ENCODE measurements around the gene KANK3. TPM values are rescaled to one million over a fixed set of nuclear protein-coding genes. Genes with fewer than 3 reads are reported as not detected.

The KANK3 gene
- total RNA-seq, 2 donors from 2014 or later = 10.0 to 13.0 TPM

GRCh38 chr19:8311461-8312260, 31.4 kb downstream of the KANK3 start:
- DNase-seq (ENCODE audit: low spot score) = no peak
- Histone ChIP-seq H3K9me3 (no peaks in the 10 kb centered on the region), H3K4me3 (no peak overlapping the region), H3K27me3 (replicated peaks; ENCODE audit: insufficient read depth) (no peaks in the 10 kb centered on the region), H3K27ac (no peak overlapping the region), H3K4me1 (ENCODE audit: control insufficient read depth in 1 of 2, low read depth in 2 of 2) (peaks cover 14 to 24% of the 10 kb centered on the region in 2 donors), H3K36me3 (peaks cover 34% of the 10 kb centered on the region)
- no peak for ATAC-seq (ENCODE audit: insufficient number of reproducible peaks, low FRiP score, low read depth)
- TF ChIP-seq, protein P1, sequence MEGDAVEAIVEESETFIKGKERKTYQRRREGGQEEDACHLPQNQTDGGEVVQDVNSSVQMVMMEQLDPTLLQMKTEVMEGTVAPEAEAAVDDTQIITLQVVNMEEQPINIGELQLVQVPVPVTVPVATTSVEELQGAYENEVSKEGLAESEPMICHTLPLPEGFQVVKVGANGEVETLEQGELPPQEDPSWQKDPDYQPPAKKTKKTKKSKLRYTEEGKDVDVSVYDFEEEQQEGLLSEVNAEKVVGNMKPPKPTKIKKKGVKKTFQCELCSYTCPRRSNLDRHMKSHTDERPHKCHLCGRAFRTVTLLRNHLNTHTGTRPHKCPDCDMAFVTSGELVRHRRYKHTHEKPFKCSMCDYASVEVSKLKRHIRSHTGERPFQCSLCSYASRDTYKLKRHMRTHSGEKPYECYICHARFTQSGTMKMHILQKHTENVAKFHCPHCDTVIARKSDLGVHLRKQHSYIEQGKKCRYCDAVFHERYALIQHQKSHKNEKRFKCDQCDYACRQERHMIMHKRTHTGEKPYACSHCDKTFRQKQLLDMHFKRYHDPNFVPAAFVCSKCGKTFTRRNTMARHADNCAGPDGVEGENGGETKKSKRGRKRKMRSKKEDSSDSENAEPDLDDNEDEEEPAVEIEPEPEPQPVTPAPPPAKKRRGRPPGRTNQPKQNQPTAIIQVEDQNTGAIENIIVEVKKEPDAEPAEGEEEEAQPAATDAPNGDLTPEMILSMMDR (IDR thresholded peaks at IDR 0.05) = no peak

DNA sequence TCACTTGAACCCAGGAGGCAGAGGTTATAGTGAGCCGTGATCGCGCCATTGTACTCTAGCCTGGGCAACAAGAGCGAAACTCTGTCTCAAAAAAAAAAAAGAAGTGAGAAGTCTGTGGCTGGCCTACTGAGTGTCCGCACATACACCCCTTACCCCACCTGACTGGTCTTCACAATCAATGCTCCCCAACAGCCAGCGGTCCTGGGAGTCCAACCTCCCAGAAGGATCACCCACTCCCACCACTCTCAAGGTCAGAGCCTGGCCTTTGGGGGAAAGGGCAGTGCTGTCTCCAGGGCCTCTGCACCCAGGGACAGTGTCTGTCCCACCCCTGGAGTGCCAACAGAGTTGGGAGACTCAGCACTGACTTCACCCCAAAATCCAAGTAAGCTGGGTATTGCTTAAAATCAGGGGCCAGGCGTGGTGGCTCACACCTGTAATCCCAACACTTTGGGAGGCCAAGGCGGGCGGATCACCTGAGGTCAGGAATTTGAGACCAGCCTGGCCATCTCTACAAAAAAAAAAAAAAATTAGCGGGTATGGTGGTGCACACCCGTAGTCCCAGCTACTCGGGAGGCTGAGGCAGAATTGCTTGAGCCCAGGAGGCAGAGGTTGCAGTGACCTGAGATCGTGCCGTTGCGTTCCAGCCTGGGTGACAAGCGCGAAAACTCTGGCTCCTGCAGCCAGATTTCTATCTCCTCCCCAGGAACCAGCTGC, 32.6 kb downstream of the KANK3 start:
- ATAC-seq (ENCODE audit: insufficient number of reproducible peaks, low FRiP score, low read depth) = no peak
- TF ChIP-seq, protein P1 (IDR thresholded peaks at IDR 0.05) = no peak
- Histone ChIP-seq H3K27me3 (replicated peaks; ENCODE audit: insufficient read depth) (no peaks in the 10 kb centered on the region), H3K36me3 (peaks cover 27% of the 10 kb centered on the region), H3K9me3 (no peaks in the 10 kb centered on the region), H3K27ac (no peak overlapping the region), H3K4me1 (ENCODE audit: control insufficient read depth in 1 of 2, low read depth in 2 of 2) (peaks cover 14 to 27% of the 10 kb centered on the region in 2 donors), H3K4me3 (no peak overlapping the region)
- DNase-seq (ENCODE audit: low spot score) = no peak

DNA sequence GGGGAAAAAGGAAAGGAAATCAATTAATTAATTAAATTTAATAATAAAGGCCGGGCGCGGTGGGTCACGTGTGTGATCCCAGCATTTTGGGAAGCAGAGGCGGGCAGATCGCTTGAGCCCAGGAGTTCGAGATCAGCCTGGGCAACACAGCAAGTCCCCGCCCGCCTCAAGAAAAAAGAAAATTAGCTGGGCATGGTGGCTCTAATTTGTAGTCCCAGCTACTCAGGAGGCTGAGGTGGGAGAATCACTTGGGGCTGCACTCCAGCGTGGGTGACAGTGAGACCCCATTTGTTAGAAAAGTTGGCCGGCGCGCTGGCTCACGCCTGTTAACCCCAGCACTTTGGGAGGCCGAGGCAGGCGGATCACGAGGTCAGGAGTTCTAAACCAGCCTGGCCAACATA, 34.2 kb downstream of the KANK3 start:
- no peak overlapping the region for H3K27ac ChIP-seq
- DNase-seq (ENCODE audit: low spot score) = no peak
- TF ChIP-seq, protein P1 (IDR thresholded peaks at IDR 0.05) = no peak
- peaks cover 14 to 27% of the 10 kb centered on the region in 2 donors for H3K4me1 ChIP-seq (ENCODE audit: control insufficient read depth in 1 of 2, low read depth in 2 of 2)
- H3K27me3 ChIP-seq (replicated peaks; ENCODE audit: insufficient read depth) = no peaks in the 10 kb centered on the region
- H3K9me3 ChIP-seq = no peaks in the 10 kb centered on the region
- H3K4me3 ChIP-seq = peak overlapping the region; percentile 82
- ATAC-seq (ENCODE audit: insufficient number of reproducible peaks, low FRiP score, low read depth) = no peak
- peaks cover 15% of the 10 kb centered on the region for H3K36me3 ChIP-seq

DNA sequence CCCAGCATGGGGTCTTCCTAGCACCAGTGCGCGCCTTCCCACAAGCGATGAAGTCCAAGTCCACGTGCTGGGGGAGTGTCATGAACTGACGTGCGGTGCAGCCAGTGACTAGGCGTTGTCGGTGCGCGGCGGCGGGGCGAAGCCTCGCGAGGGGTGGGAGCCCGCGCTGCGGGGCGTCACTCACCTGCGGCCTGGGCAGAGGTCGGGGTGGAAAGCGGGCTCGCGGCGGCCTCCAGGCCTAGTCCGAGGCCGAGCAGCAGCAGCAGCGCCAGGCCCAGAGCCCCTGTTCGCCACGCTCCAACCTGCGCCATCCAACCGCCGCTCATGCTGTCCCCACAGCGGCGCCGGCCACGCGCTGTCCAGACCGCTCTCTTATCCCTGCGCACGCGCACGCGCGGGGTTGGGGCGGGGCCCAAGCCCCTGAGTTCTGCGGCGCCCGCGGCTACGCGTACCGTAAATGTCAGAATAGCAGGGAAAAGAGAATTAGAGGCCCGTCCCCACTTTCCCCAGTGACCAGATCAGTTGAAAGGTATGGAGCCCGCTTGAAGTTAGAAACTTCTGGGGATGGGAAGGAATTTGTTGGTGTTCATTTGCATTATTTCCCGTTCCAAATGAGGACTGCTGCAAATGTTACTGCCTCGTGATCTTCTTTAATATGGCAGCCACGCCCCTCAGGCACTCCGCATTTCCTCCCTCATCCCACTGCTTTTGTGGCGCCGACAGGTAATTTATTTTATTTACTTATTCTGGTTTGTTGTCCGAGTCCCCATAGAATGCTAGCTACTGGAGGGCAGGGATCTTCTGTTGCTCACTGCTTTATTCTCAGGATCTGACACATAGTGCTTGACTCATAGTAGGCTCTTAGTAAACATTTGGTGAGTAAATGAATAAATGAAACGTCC, 34.8 kb downstream of the KANK3 start, which contains the start of gene CD320:
Gene CD320 (minus strand): TSS at position 394 of the 902 bp plus-strand sequence. CDS start 68 bp downstream, at position 326.
- Histone ChIP-seq H3K27ac (peak within 1 kb of the TSS; percentile 2 to 5), H3K36me3 (peaks cover 15% of the 10 kb centered on the region), H3K4me1 (ENCODE audit: control insufficient read depth in 1 of 2, low read depth in 2 of 2) (peaks cover 14 to 27% of the 10 kb centered on the region in 2 donors), H3K4me3 (peak within 1 kb of the TSS; percentile 82), H3K9me3 (no peaks in the 10 kb centered on the region), H3K27me3 (replicated peaks; ENCODE audit: insufficient read depth) (no peaks in the 10 kb centered on the region)
- DNase-seq (ENCODE audit: low spot score) (peak; percentile 43), ATAC-seq (ENCODE audit: insufficient number of reproducible peaks, low FRiP score, low read depth) (peak; percentile 64)
- TF ChIP-seq, protein P1 (IDR thresholded peaks at IDR 0.05) = no peak

Data from thoracic aorta (tissue), 2 donors.